T-helper 2 cell treated with Interferon-gamma antibody and Interleukin-4, amounts not matched to agents 100 ng/mL and 5 ng/mL, for 36 hours (primary cell): ENCODE measurements around the gene CFHR3. TPM values are rescaled to one million over a fixed set of nuclear protein-coding genes. Genes with fewer than 3 reads are reported as not detected.

Source experiments
- total RNA-seq: library from RNA; stranded (reverse); gene quantifications from 2 replicates; pipeline ENCODE4 v1.2.3, GENCODE V29; 2022

Gene CFHR3
- total RNA-seq, 1 donor from 2014 or later: not detected

Other genes starting within 250 kb of the CFHR3 start
- not detected in 2 replicates for gene KCNT2, start 166.4 kb upstream of the CFHR3 start, total RNA-seq
- gene CFH, start 122.8 kb upstream of the CFHR3 start, total RNA-seq: 2.0 and 2.8 TPM in 2 replicates
- not detected in 2 replicates for gene CFHR1, start 44.9 kb downstream of the CFHR3 start, total RNA-seq
- gene CFHR4, start 113.2 kb downstream of the CFHR3 start, total RNA-seq: not detected in 2 replicates
- not detected in 2 replicates for gene CFHR2, start 168.9 kb downstream of the CFHR3 start, total RNA-seq
- not detected in 2 replicates for gene CFHR5, start 202.7 kb downstream of the CFHR3 start, total RNA-seq